MM.1S (cell line): Measurements from ENCODE around the gene PRCP.

Source experiments
- EZH2phosphoT487 ChIP-seq: fragments of 300-600 bp; sonication (generic); IDR thresholded peaks from 2 replicates; pipeline ENCODE4 v1.6.1; 2018; ENCODE audit warnings: antibody characterized with exemption, low read length
- TF ChIP-seq, protein P1 (sequence below): fragments of 300-600 bp; sonication (generic); IDR thresholded peaks from 2 replicates; pipeline ENCODE4 v1.5.1; 2016; ENCODE audit warnings: antibody characterized with exemption, low read length, mixed read lengths

- TF ChIP-seq, protein P1, sequence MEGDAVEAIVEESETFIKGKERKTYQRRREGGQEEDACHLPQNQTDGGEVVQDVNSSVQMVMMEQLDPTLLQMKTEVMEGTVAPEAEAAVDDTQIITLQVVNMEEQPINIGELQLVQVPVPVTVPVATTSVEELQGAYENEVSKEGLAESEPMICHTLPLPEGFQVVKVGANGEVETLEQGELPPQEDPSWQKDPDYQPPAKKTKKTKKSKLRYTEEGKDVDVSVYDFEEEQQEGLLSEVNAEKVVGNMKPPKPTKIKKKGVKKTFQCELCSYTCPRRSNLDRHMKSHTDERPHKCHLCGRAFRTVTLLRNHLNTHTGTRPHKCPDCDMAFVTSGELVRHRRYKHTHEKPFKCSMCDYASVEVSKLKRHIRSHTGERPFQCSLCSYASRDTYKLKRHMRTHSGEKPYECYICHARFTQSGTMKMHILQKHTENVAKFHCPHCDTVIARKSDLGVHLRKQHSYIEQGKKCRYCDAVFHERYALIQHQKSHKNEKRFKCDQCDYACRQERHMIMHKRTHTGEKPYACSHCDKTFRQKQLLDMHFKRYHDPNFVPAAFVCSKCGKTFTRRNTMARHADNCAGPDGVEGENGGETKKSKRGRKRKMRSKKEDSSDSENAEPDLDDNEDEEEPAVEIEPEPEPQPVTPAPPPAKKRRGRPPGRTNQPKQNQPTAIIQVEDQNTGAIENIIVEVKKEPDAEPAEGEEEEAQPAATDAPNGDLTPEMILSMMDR, result no peak
- no peak for TF ChIP-seq EZH2phosphoT487
These were observed 1.8 kb upstream of the PRCP start for GRCh38 chr11:82901922-82902485.
